ENCODE measurements around the gene WASL.

DNA sequence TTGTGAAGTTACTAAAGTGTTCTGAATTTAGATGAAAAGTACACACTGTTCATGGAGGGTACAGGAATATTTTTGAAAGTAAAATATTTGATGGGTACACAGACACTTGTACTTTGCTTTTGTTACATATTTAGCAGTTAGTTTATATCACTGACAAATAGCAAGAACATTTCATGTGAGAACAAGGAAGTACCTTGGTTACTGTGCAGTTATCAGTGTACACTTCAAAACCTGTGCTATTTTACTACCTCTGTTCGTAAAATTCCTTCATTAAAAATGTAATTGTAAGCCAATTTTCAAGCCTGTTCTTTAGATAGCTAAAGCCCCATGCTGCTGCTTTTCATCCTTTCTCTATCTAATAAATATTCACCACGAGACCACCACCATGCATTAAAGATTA lies 39.8 kb upstream of the WASL start:
- TF ChIP-seq, protein P1, sequence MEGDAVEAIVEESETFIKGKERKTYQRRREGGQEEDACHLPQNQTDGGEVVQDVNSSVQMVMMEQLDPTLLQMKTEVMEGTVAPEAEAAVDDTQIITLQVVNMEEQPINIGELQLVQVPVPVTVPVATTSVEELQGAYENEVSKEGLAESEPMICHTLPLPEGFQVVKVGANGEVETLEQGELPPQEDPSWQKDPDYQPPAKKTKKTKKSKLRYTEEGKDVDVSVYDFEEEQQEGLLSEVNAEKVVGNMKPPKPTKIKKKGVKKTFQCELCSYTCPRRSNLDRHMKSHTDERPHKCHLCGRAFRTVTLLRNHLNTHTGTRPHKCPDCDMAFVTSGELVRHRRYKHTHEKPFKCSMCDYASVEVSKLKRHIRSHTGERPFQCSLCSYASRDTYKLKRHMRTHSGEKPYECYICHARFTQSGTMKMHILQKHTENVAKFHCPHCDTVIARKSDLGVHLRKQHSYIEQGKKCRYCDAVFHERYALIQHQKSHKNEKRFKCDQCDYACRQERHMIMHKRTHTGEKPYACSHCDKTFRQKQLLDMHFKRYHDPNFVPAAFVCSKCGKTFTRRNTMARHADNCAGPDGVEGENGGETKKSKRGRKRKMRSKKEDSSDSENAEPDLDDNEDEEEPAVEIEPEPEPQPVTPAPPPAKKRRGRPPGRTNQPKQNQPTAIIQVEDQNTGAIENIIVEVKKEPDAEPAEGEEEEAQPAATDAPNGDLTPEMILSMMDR (IDR thresholded peaks at IDR 0.05) = no peak
- TF ChIP-seq KAT7 (CRISPR knock-in tag; IDR thresholded peaks at IDR 0.05; ENCODE audit: borderline replicate concordance) (no peak), ESRRA (CRISPR knock-in tag; IDR thresholded peaks at IDR 0.05; ENCODE audit: borderline replicate concordance) (no peak), JUN (CRISPR knock-in tag; IDR thresholded peaks at IDR 0.05) (no peak), SMAD3 (CRISPR knock-in tag; IDR thresholded peaks at IDR 0.05; ENCODE audit: borderline replicate concordance) (no peak), ZNF671 (CRISPR knock-in tag; IDR thresholded peaks at IDR 0.05) (no peak), RORB (CRISPR knock-in tag; IDR thresholded peaks at IDR 0.05) (no peak), ZBTB21 (CRISPR knock-in tag; IDR thresholded peaks at IDR 0.05; ENCODE audit: borderline replicate concordance) (no peak), ZNF232 (CRISPR knock-in tag; IDR thresholded peaks at IDR 0.05) (no peak)
